ENCODE measurements around the gene NPHP4.

Gene NPHP4

GRCh38 chr1:5986018-5986417 lies 6.2 kb downstream of the NPHP4 start:
- DNase-seq (ENCODE audit: insufficient read length, low spot score) (no peak), FAIRE-seq (no peak)
- no peak for TF ChIP-seq CTCF (IDR thresholded peaks at IDR 0.05; ENCODE audit: insufficient read depth, missing control alignments)

- DNase-seq (ENCODE audit: insufficient read length, low spot score) (no peak), FAIRE-seq (no peak)
- TF ChIP-seq CTCF (IDR thresholded peaks at IDR 0.05; ENCODE audit: insufficient read depth, missing control alignments): no peak
Observed at GRCh38 chr1:5985250-5985649, 7.0 kb downstream of the NPHP4 start.

- FAIRE-seq (no peak), DNase-seq (ENCODE audit: insufficient read length, low spot score) (no peak)
- no peak for TF ChIP-seq CTCF (IDR thresholded peaks at IDR 0.05; ENCODE audit: insufficient read depth, missing control alignments)
Observed at GRCh38 chr1:5983361-5984103, 8.7 kb downstream of the NPHP4 start.

GRCh38 chr1:5982868-5983267 lies 9.4 kb downstream of the NPHP4 start:
- no peak for TF ChIP-seq CTCF (IDR thresholded peaks at IDR 0.05; ENCODE audit: insufficient read depth, missing control alignments)
- FAIRE-seq: no peak
- DNase-seq (ENCODE audit: insufficient read length, low spot score): no peak

- FAIRE-seq: no peak
- no peak for TF ChIP-seq CTCF (IDR thresholded peaks at IDR 0.05; ENCODE audit: insufficient read depth, missing control alignments)
- no peak for DNase-seq (ENCODE audit: insufficient read length, low spot score)
Observed at GRCh38 chr1:5982276-5982675, 9.9 kb downstream of the NPHP4 start.

GRCh38 chr1:5981009-5981380 lies 11.2 kb downstream of the NPHP4 start:
- no peak for FAIRE-seq
- DNase-seq (ENCODE audit: insufficient read length, low spot score): no peak
- TF ChIP-seq CTCF (IDR thresholded peaks at IDR 0.05; ENCODE audit: insufficient read depth, missing control alignments): no peak

GRCh38 chr1:5980314-5981008 lies 11.8 kb downstream of the NPHP4 start:
- peak; percentile 48 for TF ChIP-seq CTCF (IDR thresholded peaks at IDR 0.05; ENCODE audit: insufficient read depth, missing control alignments)
- no peak for FAIRE-seq
- DNase-seq (ENCODE audit: insufficient read length, low spot score): no peak

All from D721Med (cell line).